ENCODE results near the gene STARD6.
"Not testable (repeated sequence)": the region's sequence is repeated elsewhere in the genome, so short reads cannot be mapped to it uniquely, and the experiment has no call there.

The STARD6 gene, protein sequence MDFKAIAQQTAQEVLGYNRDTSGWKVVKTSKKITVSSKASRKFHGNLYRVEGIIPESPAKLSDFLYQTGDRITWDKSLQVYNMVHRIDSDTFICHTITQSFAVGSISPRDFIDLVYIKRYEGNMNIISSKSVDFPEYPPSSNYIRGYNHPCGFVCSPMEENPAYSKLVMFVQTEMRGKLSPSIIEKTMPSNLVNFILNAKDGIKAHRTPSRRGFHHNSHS

DNA sequence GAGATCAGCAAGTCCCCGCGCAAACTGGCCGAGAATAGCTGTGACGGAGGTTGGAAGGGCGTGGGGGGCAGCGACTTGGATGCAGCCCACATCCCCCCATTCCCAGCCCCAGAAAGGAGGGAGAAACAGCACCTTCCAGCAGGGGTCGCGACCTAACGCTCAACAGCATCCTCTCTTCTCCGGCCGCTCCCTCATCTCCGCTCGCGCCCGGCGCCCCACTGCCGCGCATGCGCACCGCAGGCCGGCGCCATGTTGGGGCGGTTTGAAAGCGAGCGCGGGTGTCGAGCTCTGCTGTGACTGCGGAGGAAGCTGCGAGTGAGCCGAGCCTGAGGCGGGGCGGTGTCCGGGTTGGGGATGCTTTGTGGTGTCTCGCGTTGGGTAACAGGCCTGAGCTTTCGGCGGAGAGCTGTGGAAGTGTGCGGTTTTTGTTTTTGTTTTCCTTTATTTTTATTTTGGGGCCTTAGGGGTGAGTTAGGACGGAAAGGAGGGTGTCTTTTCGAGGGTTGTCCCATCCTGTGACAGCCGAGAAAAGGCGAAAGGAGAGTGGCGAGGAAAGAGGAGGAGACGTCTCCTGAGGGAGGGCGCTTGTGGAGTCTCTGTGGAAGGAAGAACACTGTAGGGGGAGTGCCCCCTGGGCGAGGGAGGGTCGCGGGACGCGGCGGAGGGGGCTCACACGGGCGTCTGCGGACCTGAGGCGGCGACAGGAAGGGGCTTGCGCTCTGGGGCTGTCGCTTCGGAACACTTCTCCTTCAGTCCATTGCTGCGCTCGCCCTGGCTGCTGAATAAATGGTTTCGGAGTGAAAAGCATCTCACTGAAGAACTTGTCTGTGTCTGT, at the start of gene STARD6, which contains the start of gene C18orf54:
Gene STARD6, minus strand, starts transcription at position 199 of the 835 bp plus-strand sequence. CDS start 3,285 bp downstream, outside the sequence.
Gene C18orf54, plus strand, starts transcription at position 247 of the 835 bp plus-strand sequence. CDS start 2,667 bp downstream, outside the sequence.
- peak; percentile 90 for DNase-seq

DNA sequence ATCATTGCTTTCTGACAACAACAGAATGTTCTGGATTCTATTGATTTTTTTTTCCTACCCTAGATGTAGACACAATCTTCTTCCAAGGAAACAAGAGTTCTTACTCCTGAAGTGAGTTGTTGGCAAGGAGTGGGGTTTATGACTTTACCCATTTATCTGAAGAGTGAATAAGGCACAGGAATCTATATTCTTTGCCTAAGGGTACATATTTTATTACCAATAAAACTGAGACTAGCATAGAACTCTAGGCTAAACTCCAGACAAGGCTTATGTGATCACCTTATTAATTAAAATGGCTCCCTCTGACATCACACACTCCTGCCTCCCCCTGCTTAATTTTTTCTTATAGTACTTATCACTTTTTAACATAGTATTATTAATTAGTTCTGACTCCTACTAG, 47.6 kb upstream of the STARD6 start:
- DNase-seq, result no peak

DNA sequence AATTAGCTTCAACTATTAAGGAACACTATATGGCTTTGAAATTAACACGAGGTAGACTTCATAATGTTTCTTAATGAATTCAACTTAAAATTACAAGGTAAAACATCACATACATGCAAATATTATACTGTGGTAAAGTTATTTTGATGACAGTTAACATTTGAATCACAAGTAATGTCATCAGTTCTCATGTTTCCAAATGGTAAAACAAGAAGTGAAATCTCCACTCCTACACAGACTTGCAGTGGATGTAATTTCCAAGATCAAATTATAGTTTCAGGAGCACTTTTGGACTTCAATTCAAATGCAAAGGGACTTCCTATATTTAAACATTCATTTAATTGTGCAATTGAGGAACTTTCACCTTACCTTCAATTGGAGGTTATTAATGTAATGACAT, 39.1 kb upstream of the STARD6 start:
- no peak for DNase-seq

DNA sequence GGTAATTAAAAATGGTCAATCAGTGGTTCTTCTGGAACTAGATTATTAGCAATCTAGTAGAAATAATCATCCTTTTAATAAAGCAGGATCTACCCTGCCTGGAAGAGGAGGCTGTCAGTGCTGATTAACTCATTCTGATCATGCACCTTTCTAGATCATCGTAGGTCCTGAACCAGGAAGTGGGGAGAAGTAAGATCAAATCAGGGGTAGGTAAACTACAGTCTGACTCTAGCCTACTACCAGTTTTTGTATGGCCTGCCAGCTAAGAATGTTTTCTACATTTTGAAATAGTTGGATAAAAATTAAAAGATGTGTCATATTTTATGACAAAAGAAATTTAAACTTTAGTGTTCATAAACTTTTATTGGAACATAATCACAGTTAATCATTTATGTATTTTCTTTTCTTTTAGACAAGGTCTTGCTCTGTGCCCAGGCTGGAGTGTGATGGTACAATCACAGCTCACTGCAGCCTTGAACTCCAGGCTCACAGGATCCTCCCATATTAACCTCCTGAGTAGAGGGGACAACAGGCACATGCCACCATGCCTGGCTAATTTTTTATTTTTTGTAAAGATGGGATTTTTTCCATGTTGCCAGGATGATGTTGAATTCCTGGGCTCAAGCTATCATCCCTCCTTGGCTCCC, 36.1 kb upstream of the STARD6 start:
- DNase-seq, result no peak

- peak; percentile 75 for DNase-seq
These were observed 34.9 kb upstream of the STARD6 start for GRCh38 chr18:54392543-54393023.

- no peak for DNase-seq
These were observed 33.2 kb upstream of the STARD6 start for GRCh38 chr18:54390838-54391237.

GRCh38 chr18:54389143-54389505, 31.5 kb upstream of the STARD6 start:
- no peak for DNase-seq

DNA sequence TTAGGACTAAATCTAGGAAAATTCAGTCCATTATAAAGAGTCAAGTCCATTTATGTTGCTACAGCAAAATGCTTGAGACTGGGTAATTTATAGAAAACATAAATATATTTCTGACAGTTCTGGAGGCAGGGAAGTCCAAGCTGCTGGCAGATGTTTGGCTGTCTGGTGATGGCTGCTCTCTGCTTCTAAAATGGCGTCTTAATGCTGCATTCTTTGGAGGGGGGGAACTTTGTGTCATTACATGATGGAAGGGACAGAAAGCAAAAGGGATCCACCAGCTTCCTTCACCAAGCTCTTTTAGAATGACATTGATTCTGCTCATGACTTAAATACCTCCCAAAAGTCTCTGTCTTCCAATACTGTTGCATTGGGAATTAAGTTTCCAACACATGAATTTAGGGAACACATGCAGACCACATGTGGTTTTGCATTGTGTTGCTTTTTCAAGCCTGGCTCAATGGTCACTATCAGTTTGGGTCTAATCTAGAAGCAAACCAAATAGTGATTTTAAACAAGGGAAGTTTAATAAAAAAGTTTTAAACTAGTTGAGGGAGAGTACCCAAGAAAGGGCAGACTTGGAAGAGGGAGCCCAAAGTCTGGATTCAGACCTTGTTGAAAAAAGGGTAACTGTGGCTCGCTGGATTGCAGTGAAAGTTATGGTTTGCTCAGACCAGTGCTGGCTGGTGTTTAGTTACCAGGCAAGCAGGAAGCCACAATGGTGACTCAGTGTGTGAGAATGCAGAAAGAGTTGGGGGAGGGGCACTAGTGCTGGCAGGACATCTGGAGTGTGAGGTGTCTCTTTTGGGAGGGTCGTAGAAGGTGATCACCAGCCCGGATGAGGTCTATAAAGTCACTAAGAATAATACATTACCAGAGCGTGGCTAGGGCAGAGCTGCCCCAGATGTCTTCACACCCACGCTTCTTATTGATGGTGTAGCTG, 30.8 kb upstream of the STARD6 start:
- no peak for DNase-seq

- DNase-seq, result no peak
These were observed 30.0 kb upstream of the STARD6 start for GRCh38 chr18:54387631-54388030.

- DNase-seq, result not testable (repeated sequence)
These were observed 29.3 kb upstream of the STARD6 start for GRCh38 chr18:54386800-54387495.

GRCh38 chr18:54386043-54386442, 28.4 kb upstream of the STARD6 start:
- DNase-seq, result no peak

DNA sequence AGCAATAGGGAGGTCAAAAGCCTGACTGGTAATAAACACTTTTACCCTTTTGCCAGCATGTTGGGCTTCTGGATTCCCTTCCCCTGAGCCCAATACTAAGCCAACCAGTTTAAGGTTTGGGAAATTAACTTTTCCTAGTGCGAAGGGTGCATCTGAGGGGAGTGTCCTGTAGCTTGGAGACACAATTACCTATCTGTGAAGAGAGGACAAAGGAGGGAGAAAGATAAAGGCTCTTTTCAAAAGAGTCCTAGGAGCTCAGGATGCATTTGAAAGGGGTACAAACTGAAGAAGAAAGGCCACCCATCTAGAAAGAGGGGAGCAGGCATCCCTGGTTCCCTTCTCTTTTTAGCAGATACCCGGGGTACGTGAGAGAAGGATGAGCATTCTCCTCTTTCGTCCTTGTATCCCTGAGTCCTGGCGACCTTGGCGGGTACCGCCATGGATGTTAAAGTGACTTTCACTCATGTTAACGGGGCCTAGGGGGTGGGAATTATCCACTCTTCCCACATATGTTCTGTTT, 25.1 kb upstream of the STARD6 start:
- no peak for DNase-seq

DNA sequence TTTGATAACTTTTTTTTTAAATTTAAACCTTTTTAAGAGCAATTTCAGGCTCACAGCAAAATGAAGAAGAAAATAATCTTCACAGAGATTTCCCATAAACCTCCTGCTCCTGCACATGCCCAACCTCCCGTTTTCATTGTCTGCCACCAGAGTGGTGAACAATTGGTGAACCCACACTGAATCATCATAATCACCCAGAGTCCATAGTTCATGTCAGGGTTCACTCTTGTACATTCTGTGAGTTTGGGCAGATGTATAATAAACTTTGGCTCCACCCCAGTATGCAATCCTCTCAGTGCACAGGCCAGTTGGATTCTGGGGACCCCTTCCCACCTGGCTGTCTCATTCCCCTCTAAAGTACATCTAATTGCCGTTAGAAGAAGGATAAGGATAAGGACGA, 24.4 kb upstream of the STARD6 start:
- no peak for DNase-seq

DNA sequence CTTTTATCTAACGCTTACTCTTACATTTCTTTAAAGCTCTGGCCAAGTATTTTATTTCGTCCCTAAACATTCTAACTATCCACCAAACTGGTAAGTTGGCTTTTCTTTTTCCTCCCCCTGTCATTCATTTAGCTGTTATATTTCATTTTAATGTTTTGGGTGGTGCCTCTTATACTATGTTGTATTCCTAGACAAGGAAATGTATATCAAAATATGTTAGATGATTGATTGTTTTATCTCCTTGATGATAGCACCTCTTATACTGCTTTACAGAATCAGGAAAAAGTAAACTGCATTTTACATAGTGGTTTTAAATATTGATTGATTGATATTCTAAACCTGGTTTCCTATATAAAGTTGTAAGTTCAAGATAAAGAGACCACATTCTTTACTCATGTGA, 24.0 kb upstream of the STARD6 start:
- no peak for DNase-seq

DNA sequence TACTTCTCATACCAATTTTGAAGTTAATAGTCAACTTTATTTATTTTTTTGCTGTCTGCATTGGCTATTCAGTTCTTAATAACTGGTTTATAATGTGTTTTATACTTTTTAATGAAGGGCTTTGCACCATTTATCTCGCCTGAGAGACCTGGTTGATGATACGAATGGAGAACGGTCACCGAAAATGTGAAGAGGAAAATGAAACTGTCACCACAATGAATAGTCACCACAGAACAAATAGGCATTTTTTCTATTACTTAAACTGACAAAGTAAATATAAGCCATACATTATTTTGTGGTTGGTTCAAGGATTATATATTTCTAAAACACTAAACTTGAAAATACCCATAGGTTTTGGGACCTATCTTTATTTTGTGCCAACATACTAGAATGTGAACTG, 20.4 kb upstream of the STARD6 start:
- DNase-seq, result no peak

DNA sequence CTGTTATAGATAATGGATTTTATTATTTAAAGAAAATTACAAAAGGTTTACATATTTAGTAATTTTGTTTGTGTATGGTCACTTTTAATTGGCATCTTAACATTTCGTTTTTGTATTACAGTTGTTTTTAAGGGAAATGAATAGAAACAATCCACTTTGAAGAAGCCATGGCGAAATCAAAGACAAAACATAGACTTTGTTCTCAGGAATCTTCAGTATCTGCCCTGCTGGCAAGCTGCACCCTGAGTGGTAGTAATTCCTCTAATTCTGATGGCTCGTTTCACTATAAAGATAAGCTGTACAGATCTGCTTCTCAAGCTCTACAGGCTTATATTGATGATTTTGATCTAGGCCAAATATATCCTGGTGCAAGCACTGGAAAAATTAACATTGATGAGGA, 2.7 kb upstream of the STARD6 start:
- DNase-seq, result no peak

- no peak for DNase-seq
These were observed 1.6 kb upstream of the STARD6 start for GRCh38 chr18:54359233-54359632.

GRCh38 chr18:54358495-54359040, 910 bp upstream of the STARD6 start:
- no peak for DNase-seq

DNA sequence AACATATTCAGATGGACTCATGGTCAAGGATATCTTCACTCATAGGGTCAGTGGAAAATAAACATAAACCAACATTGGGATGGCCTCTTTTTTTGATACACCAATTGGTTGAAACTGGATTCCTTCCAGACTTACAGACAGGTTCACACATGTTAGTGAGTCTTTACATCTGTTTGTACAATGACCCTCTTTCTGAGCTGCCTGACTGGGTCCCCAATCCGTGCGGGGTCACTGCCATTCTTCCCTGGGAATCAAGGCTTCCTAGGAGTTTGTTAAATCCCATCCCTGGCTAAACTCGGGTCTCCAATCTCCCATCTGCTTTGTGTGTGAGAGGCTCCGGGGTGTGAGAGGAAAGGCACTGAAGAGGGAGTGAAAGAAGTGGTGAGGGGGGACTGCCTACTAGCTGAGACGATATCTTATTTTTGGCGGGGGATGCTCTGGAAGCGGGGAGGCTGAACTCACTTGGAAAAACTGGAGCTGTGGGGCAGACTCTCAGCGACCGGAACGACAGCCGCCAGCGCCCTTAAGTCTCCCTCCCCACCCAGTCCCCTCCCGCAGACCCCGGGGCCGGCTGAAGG, 487 bp downstream of the STARD6 start:
- DNase-seq, result no peak

- DNase-seq, result no peak
These were observed 6.5 kb downstream of the STARD6 start for GRCh38 chr18:54351186-54351585.

DNA sequence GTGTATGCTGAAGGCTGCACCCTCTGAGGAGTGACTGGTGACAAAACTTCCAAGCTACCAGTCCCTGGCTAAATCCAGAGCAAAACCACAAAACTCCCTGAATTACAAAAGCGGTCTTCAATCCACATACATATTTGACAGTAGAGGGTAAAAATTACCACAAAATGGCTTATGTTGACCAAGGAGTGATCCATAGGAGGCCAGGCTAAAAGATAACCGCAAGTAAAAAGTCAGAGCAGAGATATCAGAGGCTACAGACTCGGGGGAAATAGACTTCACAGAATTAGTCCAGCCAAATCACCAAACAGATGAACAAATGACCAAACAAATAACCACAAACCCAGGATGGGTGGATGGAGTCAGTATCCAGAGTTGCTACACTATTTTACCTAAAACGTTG, 19.4 kb downstream of the STARD6 start:
- no peak for DNase-seq

Measured in COR-L47 (cell line).